Osteocyte (in vitro differentiated cells): ENCODE results near the gene ITGB4. TPM values are rescaled to one million over a fixed set of nuclear protein-coding genes. Genes with fewer than 3 reads are reported as not detected.

Source experiments
- DNase-seq: peaks from one replicate; pipeline ENCODE4 v3.0.0; 2021; ENCODE audit warnings: mixed read lengths; ENCODE audit not compliant: unreplicated experiment; ENCODE audit errors: extremely low spot score
- H3K27ac Mint-ChIP-seq: one replicate; pipeline ENCODE4 v1.8.0; 2021; ENCODE audit warnings: mild to moderate bottlenecking, mixed read lengths; ENCODE audit not compliant: unreplicated experiment
- H3K27me3 Mint-ChIP-seq: one replicate; pipeline ENCODE4 v1.8.0; 2021; ENCODE audit warnings: mixed read lengths; ENCODE audit not compliant: unreplicated experiment
- H3K36me3 Mint-ChIP-seq: one replicate; pipeline ENCODE4 v1.8.0; 2021; ENCODE audit warnings: mixed read lengths; ENCODE audit not compliant: unreplicated experiment
- H3K4me1 Mint-ChIP-seq: one replicate; pipeline ENCODE4 v1.8.0; 2021; ENCODE audit warnings: mixed read lengths; ENCODE audit not compliant: unreplicated experiment
- H3K4me3 Mint-ChIP-seq: one replicate; pipeline ENCODE4 v1.8.0; 2021; ENCODE audit warnings: mild to moderate bottlenecking, moderate library complexity, mixed read lengths; ENCODE audit not compliant: unreplicated experiment
- H3K9me3 Mint-ChIP-seq: one replicate; pipeline ENCODE4 v1.8.0; 2021; ENCODE audit warnings: mixed read lengths; ENCODE audit not compliant: unreplicated experiment
- CTCF ChIP-seq: fragments of 200-600 bp; sonication (generic); IDR thresholded peaks from 2 replicates; pipeline ENCODE4 v1.5.0; 2021; ENCODE audit warnings: antibody characterized with exemption, mild to moderate bottlenecking, moderate library complexity
- total RNA-seq: library from RNA; stranded (reverse); gene quantifications from 2 replicates; pipeline ENCODE4 v1.2.1, GENCODE V29; 2021

ITGB4 gene
- total RNA-seq, 1 donor from 2014 or later: 460 TPM

- peaks cover 16% of the 10 kb centered on the region for H3K36me3 Mint-ChIP-seq
- H3K4me1 Mint-ChIP-seq: peaks cover 16% of the 10 kb centered on the region
- H3K27ac Mint-ChIP-seq: no peak overlapping the region
- no peak overlapping the region for H3K4me3 Mint-ChIP-seq
- no peak for TF ChIP-seq CTCF
- no peaks in the 10 kb centered on the region for H3K27me3 Mint-ChIP-seq
- DNase-seq: no peak
- no peaks in the 10 kb centered on the region for H3K9me3 Mint-ChIP-seq
Observed at GRCh38 chr17:75791254-75791653, 70.0 kb downstream of the ITGB4 start.

GRCh38 chr17:75793460-75793859 is 72.2 kb downstream of the ITGB4 start:
- no peak for DNase-seq
- H3K9me3 Mint-ChIP-seq: no peaks in the 10 kb centered on the region
- peaks cover 4% of the 10 kb centered on the region for H3K4me1 Mint-ChIP-seq
- no peak for TF ChIP-seq CTCF
- no peak overlapping the region for H3K27ac Mint-ChIP-seq
- H3K4me3 Mint-ChIP-seq: no peak overlapping the region
- no peaks in the 10 kb centered on the region for H3K27me3 Mint-ChIP-seq
- peaks cover 14% of the 10 kb centered on the region for H3K36me3 Mint-ChIP-seq

DNA sequence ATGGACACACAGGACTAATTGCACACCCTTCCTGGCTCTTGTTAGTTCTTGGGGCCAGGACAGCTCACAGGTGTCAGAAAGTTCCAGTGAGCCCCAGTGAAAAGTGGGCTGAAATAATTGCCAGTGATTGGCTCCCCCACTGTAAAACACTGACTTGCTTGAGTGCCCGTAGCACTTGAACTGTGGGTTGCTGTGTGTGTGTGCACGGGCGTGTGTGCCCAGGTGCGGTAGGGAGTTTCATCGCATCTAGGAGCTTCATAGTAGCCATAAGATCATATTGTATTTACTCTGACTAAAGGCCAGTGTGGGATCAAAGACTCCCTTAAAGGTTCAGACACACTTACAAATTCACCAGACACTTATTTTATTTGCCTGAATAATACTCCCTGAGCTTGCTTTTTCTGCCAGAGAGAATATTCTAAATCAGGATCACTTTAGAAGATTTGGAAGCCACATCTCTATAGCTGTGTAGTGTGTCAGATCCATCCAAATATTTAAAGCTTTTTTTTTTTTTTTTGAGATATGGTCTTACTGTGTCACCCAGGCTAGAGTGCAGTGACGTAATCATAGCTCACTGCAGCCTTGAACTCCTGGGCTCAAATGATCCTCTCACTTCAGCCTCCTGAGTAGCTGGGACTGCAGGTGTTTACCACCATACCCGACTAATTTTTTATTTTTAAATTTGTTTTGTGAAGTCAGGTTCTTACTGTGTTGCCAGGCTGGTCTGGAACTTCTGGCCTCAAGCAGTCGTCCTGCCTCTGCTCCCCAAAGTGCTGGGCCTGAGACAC is 74.8 kb downstream of the ITGB4 start:
- no peak for TF ChIP-seq CTCF
- no peak overlapping the region for H3K4me3 Mint-ChIP-seq
- no peak overlapping the region for H3K27ac Mint-ChIP-seq
- H3K9me3 Mint-ChIP-seq: no peaks in the 10 kb centered on the region
- H3K27me3 Mint-ChIP-seq: no peaks in the 10 kb centered on the region
- peaks cover 2% of the 10 kb centered on the region for H3K4me1 Mint-ChIP-seq
- DNase-seq: no peak
- H3K36me3 Mint-ChIP-seq: peaks cover 19% of the 10 kb centered on the region

- Mint-ChIP-seq H3K36me3 (peaks cover 7% of the 10 kb centered on the region), H3K27me3 (no peaks in the 10 kb centered on the region), H3K4me3 (no peak overlapping the region), H3K4me1 (no peaks in the 10 kb centered on the region), H3K27ac (no peak overlapping the region), H3K9me3 (no peaks in the 10 kb centered on the region)
- no peak for TF ChIP-seq CTCF
- no peak for DNase-seq
Observed at GRCh38 chr17:75799402-75799801, 78.1 kb downstream of the ITGB4 start.

DNA sequence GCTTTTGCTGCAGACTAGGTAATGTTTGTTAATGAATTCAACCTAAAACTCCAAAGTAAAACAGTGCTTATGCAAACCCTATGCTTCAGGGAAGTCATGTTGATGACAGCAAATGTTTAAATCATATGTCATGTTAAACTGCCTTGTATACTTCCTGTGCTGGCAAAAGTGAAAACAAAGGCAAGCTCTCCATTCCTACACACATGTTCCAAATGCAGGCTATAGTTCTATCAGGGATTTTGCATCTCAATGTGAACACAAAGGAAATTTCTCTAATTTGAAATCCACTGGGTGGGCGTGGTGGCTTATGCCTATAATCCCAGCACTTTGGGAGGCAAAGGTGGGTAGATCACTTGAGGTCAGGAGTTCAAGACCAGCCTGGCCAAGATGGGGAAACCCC is 82.6 kb downstream of the ITGB4 start:
- Mint-ChIP-seq H3K9me3 (no peaks in the 10 kb centered on the region), H3K27ac (no peak overlapping the region), H3K27me3 (no peaks in the 10 kb centered on the region), H3K4me1 (peaks cover 9% of the 10 kb centered on the region), H3K36me3 (peaks cover 7% of the 10 kb centered on the region), H3K4me3 (no peak overlapping the region)
- no peak for TF ChIP-seq CTCF
- DNase-seq: no peak
